A673 (cell line): Measurements from ENCODE around the gene ID1. TPM values are rescaled to one million over a fixed set of nuclear protein-coding genes. Genes with fewer than 3 reads are reported as not detected.
"Not testable (repeated sequence)": the region's sequence is repeated elsewhere in the genome, so short reads cannot be mapped to it uniquely, and the experiment has no call there.

Source experiments
- BruUV-seq: library from RNA; stranded (reverse); fragments of 400-500 nt; replicated peaks from 2 replicates; lab custom pipeline; 2021; lab: Mats Ljungman, UMichigan
- CTCF ChIA-PET: fragments of 300-600 bp; sonication (Branson Sonifier 250); formaldehyde crosslinking; loops from one replicate; lab custom pipeline; 2022; ENCODE audit warnings: antibody characterized with exemption; lab: Charles Lee
- POLR2A ChIA-PET: fragments of 300-600 bp; sonication (Branson Sonifier 250); formaldehyde crosslinking; loops from one replicate; lab custom pipeline; 2022; ENCODE audit warnings: antibody characterized with exemption; ENCODE audit not compliant: low non-redundant PET; lab: Charles Lee
- DNase-seq: peaks from one replicate; pipeline ENCODE4 v3.0.0-alpha.2; 2015; ENCODE audit warnings: low spot score
- H3K27ac ChIP-seq: fragments of 200-600 bp; sonication (generic); 2 replicates; pipeline ENCODE4 v1.5.1; 2016; ENCODE audit warnings: mixed run types, low read depth, mild to moderate bottlenecking, mixed read lengths, antibody characterized with exemption, low read length; ENCODE audit not compliant: poor library complexity, severe bottlenecking
- H3K27me3 ChIP-seq: fragments of 200-600 bp; sonication (generic); replicated peaks from 2 replicates; pipeline ENCODE4 v1.6.1; 2017; ENCODE audit warnings: mixed run types, low read depth, mild to moderate bottlenecking, mixed read lengths, antibody characterized with exemption, low read length; ENCODE audit not compliant: insufficient read depth, poor library complexity
- H3K36me3 ChIP-seq: fragments of 200-600 bp; sonication (generic); 2 replicates; pipeline ENCODE4 v1.6.1; 2016; ENCODE audit warnings: mixed run types, mild to moderate bottlenecking, mixed read lengths, antibody characterized with exemption, low read length; ENCODE audit not compliant: insufficient read depth, poor library complexity, severe bottlenecking
- H3K4me1 ChIP-seq: fragments of 200-600 bp; sonication (generic); 2 replicates; pipeline ENCODE4 v1.6.1; 2017; ENCODE audit warnings: mixed run types, mild to moderate bottlenecking, mixed read lengths, antibody characterized with exemption, low read length; ENCODE audit not compliant: insufficient read depth, poor library complexity, severe bottlenecking
- H3K4me3 ChIP-seq: fragments of 200-600 bp; sonication (generic); 2 replicates; pipeline ENCODE4 v1.5.1; 2016; ENCODE audit warnings: low read depth, mixed run types, mild to moderate bottlenecking, mixed read lengths, low read length; ENCODE audit not compliant: poor library complexity, severe bottlenecking
- H3K9me3 ChIP-seq: fragments of 200-600 bp; sonication (generic); 2 replicates; pipeline ENCODE4 v1.6.1; 2016; ENCODE audit warnings: mixed run types, low read depth, mild to moderate bottlenecking, mixed read lengths, antibody characterized with exemption, low read length; ENCODE audit not compliant: poor library complexity, severe bottlenecking
- CTCF ChIP-seq: fragments of 300-800, 200-600 bp; sonication (generic); conservative IDR thresholded peaks from 2 replicates; pipeline ENCODE4 v1.5.1; 2017; ENCODE audit warnings: low read depth, mild to moderate bottlenecking, antibody characterized with exemption, low read length, moderate library complexity, mixed read lengths
- EZH2 ChIP-seq: fragments of 200-600 bp; sonication (generic); IDR thresholded peaks from 2 replicates; pipeline ENCODE4 v1.6.1; 2017; ENCODE audit warnings: borderline replicate concordance, low read depth, mild to moderate bottlenecking, mixed read lengths, antibody characterized with exemption, low read length; ENCODE audit not compliant: poor library complexity, severe bottlenecking
- intact Hi-C: fragments of 100-400 bp; cut with micrococcal nuclease; formaldehyde crosslinking; loops from one replicate; pipeline ENCODE4 v1.10.0; 2022; ENCODE audit not compliant: unreplicated experiment
- total RNA-seq: library from RNA; stranded (reverse); gene quantifications from 2 replicates; pipeline ENCODE4 v1.2.3, GENCODE V29; 2021

ID1 gene
- total RNA-seq, 1 experiment from 2014 or later = 39.3 TPM

GRCh38 chr20:31643522-31643921 lies 38.4 kb downstream of the ID1 start:
- no TSS peak for BruUV-seq
- H3K27me3 ChIP-seq = no peaks in the 10 kb centered on the region
- CTCF ChIA-PET = no interaction called here
- no peak overlapping the region for H3K27ac ChIP-seq
- no peak overlapping the region for H3K4me3 ChIP-seq
- no peaks in the 10 kb centered on the region for H3K9me3 ChIP-seq
- intact Hi-C loops = no loop called here
- POLR2A ChIA-PET = no interaction called here
- no peak for TF ChIP-seq CTCF
- TF ChIP-seq EZH2 = no peak
- DNase-seq = no peak
- H3K36me3 ChIP-seq = no peaks in the 10 kb centered on the region
- H3K4me1 ChIP-seq = peaks cover 17% of the 10 kb centered on the region

- CTCF ChIA-PET = interaction anchor here (0.6 to 1.0 kb wide), 3 partner anchors 11 to 94 kb away, joined by 5 read pairs; partner anchors contain the start of gene TPX2
- no peak for TF ChIP-seq EZH2
- no peak for TF ChIP-seq CTCF
- intact Hi-C loops = no loop called here
- Histone ChIP-seq H3K4me1 (peaks cover 17% of the 10 kb centered on the region), H3K27me3 (no peaks in the 10 kb centered on the region), H3K9me3 (no peaks in the 10 kb centered on the region), H3K36me3 (no peaks in the 10 kb centered on the region), H3K27ac (no peak overlapping the region), H3K4me3 (no peak overlapping the region)
- BruUV-seq = no TSS peak
- POLR2A ChIA-PET = no interaction called here
- DNase-seq = peak; percentile 33
These were observed 39.6 kb downstream of the ID1 start for GRCh38 chr20:31644701-31645100.

- DNase-seq = peak; percentile 69
- H3K4me3 ChIP-seq, H3K9me3 ChIP-seq, H3K27me3 ChIP-seq, H3K36me3 ChIP-seq, H3K27ac ChIP-seq, BruUV-seq, intact Hi-C loops: not testable (repeated sequence)
- ChIA-PET POLR2A (interaction anchor here (0.7 kb wide), 1 partner anchor 44 kb away, joined by 12 read pairs; no protein-coding TSS in a partner anchor), CTCF (interaction anchor here (0.6 kb wide), 1 partner anchor 75 kb away, joined by 4 read pairs; no protein-coding TSS in a partner anchor)
- H3K4me1 ChIP-seq = peaks cover 26% of the 10 kb centered on the region
These were observed 43.0 kb downstream of the ID1 start for GRCh38 chr20:31648104-31648503.

- BruUV-seq = no TSS peak
- H3K27ac ChIP-seq = no peak overlapping the region
- no peak overlapping the region for H3K4me3 ChIP-seq
- peak; percentile 64 for DNase-seq
- peaks cover 17% of the 10 kb centered on the region for H3K4me1 ChIP-seq
- no peaks in the 10 kb centered on the region for H3K36me3 ChIP-seq
- ChIA-PET POLR2A (interaction anchor here (0.6 kb wide), 1 partner anchor 80 kb away, joined by 7 read pairs; no protein-coding TSS in a partner anchor), CTCF (interaction anchor here (0.6 kb wide), 1 partner anchor 95 kb away, joined by 4 read pairs; no protein-coding TSS in a partner anchor)
- H3K27me3 ChIP-seq = no peaks in the 10 kb centered on the region
- TF ChIP-seq CTCF = no peak
- no peak for TF ChIP-seq EZH2
- intact Hi-C loops = no loop called here
- H3K9me3 ChIP-seq = no peaks in the 10 kb centered on the region
These were observed 47.9 kb downstream of the ID1 start for GRCh38 chr20:31652917-31653396.
